SK-N-SH (cell line): ENCODE data around the gene CIPC. TPM values are rescaled to one million over a fixed set of nuclear protein-coding genes. Genes with fewer than 3 reads are reported as not detected.

Experiments used
- CTCF ChIA-PET: fragments of 300-600, 350-600 bp; formaldehyde crosslinking; extraction: SDS; loops from one replicate; lab custom pipeline; 2021; lab: Yijun Ruan, JAX
- POLR2A ChIA-PET: fragments of 350-600 bp; sonication (Branson Sonifier 250); formaldehyde crosslinking; extraction: SDS; loops from one replicate; lab custom pipeline; 2020; ENCODE audit warnings: antibody characterized with exemption, inconsistent platforms; lab: Yijun Ruan, JAX
- DNase-seq: peaks from one replicate; pipeline ENCODE4 v3.0.0; 2012
- H2AFZ ChIP-seq: fragments of 200-600 bp; sonication (generic); 2 replicates; pipeline ENCODE4 v1.8.1; 2016; ENCODE audit warnings: antibody characterized with exemption, mild to moderate bottlenecking, low read depth
- H3F3A ChIP-seq: fragments of 200-600 bp; sonication (generic); replicated peaks from 2 replicates; pipeline ENCODE3; 2016; ENCODE audit warnings: antibody characterized with exemption, mild to moderate bottlenecking; ENCODE audit not compliant: insufficient read depth
- H3K27ac ChIP-seq, 2 experiments: fragments of 200-500 bp in 1 of 2; fragments of 200-600 bp in 1 of 2; sonication (Bioruptor generic) in 1 of 2; sonication (generic), shearing (Covaris generic) in 1 of 2; 2 replicates each; pipeline versions ENCODE4 v1.5.1 to v1.6.1; 2014 to 2016; ENCODE audit warnings: low read depth in 2 of 2, inconsistent platforms in 1 of 2, low read length in 1 of 2, mild to moderate bottlenecking in 1 of 2, mixed read lengths in 1 of 2
- H3K27me3 ChIP-seq: fragments of 200-600 bp; sonication (generic), shearing (Covaris generic); 2 replicates; pipeline ENCODE4 v1.6.1; 2016; ENCODE audit warnings: mixed run types; ENCODE audit not compliant: insufficient read depth
- H3K36me3 ChIP-seq, 2 experiments: fragments of 200-500 bp in 1 of 2; fragments of 200-600 bp in 1 of 2; sonication (Bioruptor generic) in 1 of 2; sonication (generic) in 1 of 2; replicated peaks in 1 of 2; 2 replicates each; pipeline versions ENCODE3 to v1.5.1; 2014 to 2016; ENCODE audit warnings: low read length in 1 of 2, mild to moderate bottlenecking in 1 of 2; ENCODE audit not compliant: insufficient read depth in 2 of 2, control insufficient read depth in 1 of 2
- H3K4me1 ChIP-seq, 2 experiments: fragments of 200-500 bp in 1 of 2; fragments of 200-600 bp in 1 of 2; sonication (Bioruptor generic) in 1 of 2; sonication (generic), shearing (Covaris generic) in 1 of 2; 2 replicates each; pipeline versions ENCODE4 v1.5.1 to v1.6.1; 2014 to 2016; ENCODE audit warnings: low read depth in 1 of 2, low read length in 1 of 2, mixed run types in 1 of 2; ENCODE audit not compliant: insufficient read depth in 2 of 2, control insufficient read depth in 1 of 2
- H3K4me2 ChIP-seq: fragments of 200-600 bp; sonication (generic), shearing (Covaris generic); 2 replicates; pipeline ENCODE4 v1.6.1; 2017; ENCODE audit warnings: mixed run types
- H3K4me3 ChIP-seq, 2 experiments: fragments of 200-500 bp in 1 of 2; fragments of 200-600 bp in 1 of 2; sonication (Bioruptor generic) in 1 of 2; sonication (generic), shearing (Covaris generic) in 1 of 2; 2 replicates each; pipeline versions ENCODE4 v1.5.1 to v1.8.1; 2014 to 2016; ENCODE audit warnings: low read depth in 2 of 2, inconsistent platforms in 1 of 2, low read length in 1 of 2, mild to moderate bottlenecking in 1 of 2, mixed read lengths in 1 of 2, moderate library complexity in 1 of 2
- H3K79me2 ChIP-seq: fragments of 200-600 bp; sonication (generic); 2 replicates; pipeline ENCODE4 v1.8.1; 2017; ENCODE audit warnings: mild to moderate bottlenecking; ENCODE audit not compliant: insufficient read depth
- H3K9ac ChIP-seq: fragments of 200-600 bp; sonication (generic); 2 replicates; pipeline ENCODE4 v1.6.1; 2017; ENCODE audit warnings: mixed run types
- H3K9me2 ChIP-seq: fragments of 200-600 bp; sonication (generic); 2 replicates; pipeline ENCODE4 v1.6.1; 2017; ENCODE audit warnings: mixed run types
- H3K9me3 ChIP-seq: fragments of 200-600 bp; sonication (generic); 2 replicates; pipeline ENCODE4 v1.6.1; 2017; ENCODE audit warnings: mixed run types, mild to moderate bottlenecking, moderate library complexity
- H4K20me1 ChIP-seq: fragments of 200-600 bp; sonication (generic); 2 replicates; pipeline ENCODE4 v1.6.1; 2017; ENCODE audit warnings: mild to moderate bottlenecking, mixed run types; ENCODE audit not compliant: insufficient read depth
- FOSL2 ChIP-seq: IDR thresholded peaks from 2 replicates; pipeline ENCODE4 v1.4.0; 2012; ENCODE audit warnings: low read depth, mild to moderate bottlenecking, moderate library complexity, borderline replicate concordance
- FOXJ3 ChIP-seq: sonication (generic); formaldehyde crosslinking; IDR thresholded peaks from 2 replicates; pipeline ENCODE4 v1.5.1; 2020; ENCODE audit warnings: mild to moderate bottlenecking, missing genetic modification reagents
- MXI1 ChIP-seq: IDR thresholded peaks from 2 replicates; pipeline ENCODE4 v1.6.1; 2012; ENCODE audit warnings: mild to moderate bottlenecking, low read depth, low read length, improper control_type of control experiment
- NRF1 ChIP-seq: IDR thresholded peaks from 2 replicates; pipeline ENCODE4 v1.6.1; 2012; ENCODE audit warnings: low read depth, mild to moderate bottlenecking, low read length
- RAD21 ChIP-seq: IDR thresholded peaks from 2 replicates; pipeline ENCODE4 v1.6.1; 2012; ENCODE audit warnings: mild to moderate bottlenecking, low read length
- RCOR1 ChIP-seq: fragments of 150-350 bp; IDR thresholded peaks from 2 replicates; pipeline ENCODE4 v1.6.1; 2017; ENCODE audit warnings: antibody characterized with exemption, low read length
- RFX5 ChIP-seq: IDR thresholded peaks from 2 replicates; pipeline ENCODE4 v1.6.1; 2012; ENCODE audit warnings: mild to moderate bottlenecking, improper control_type of control experiment, low read length
- SMC3 ChIP-seq: IDR thresholded peaks from 2 replicates; pipeline ENCODE4 v1.6.1; 2012; ENCODE audit warnings: low read depth, low read length, improper control_type of control experiment
- TAF1 ChIP-seq: IDR thresholded peaks from 2 replicates; pipeline ENCODE4 v1.6.1; 2012; ENCODE audit warnings: low read depth, mild to moderate bottlenecking, low read length, moderate library complexity, borderline replicate concordance
- TEAD4 ChIP-seq: IDR thresholded peaks from 2 replicates; pipeline ENCODE4 v1.4.0; 2012; ENCODE audit warnings: mild to moderate bottlenecking, borderline replicate concordance; ENCODE audit not compliant: insufficient read depth
- WGBS: methylation state at CpG from one replicate; pipeline ENCODE4 v1.1.6; 2017; ENCODE audit warnings: low lambda C conversion rate; 5-methylcytosine and 5-hydroxymethylcytosine counted together
- polyA plus RNA-seq, 3 experiments: library from polyadenylated mRNA; depleted of rRNA; stranded (reverse); fragments of >200 nt; gene quantifications; 2 replicates each; pipeline ENCODE4 v1.2.3, GENCODE V29; 2012
- TF ChIP-seq, protein P1 (sequence below): fragments of 200-600 bp; sonication (generic); IDR thresholded peaks from 2 replicates; pipeline ENCODE4 v1.6.1; 2017; ENCODE audit warnings: antibody characterized with exemption, mild to moderate bottlenecking, moderate library complexity
- TF ChIP-seq, protein P2 (sequence below): IDR thresholded peaks from 2 replicates; pipeline ENCODE4 v1.4.0; 2012; ENCODE audit warnings: low read depth
- TF ChIP-seq, protein P3 (sequence below): IDR thresholded peaks from 2 replicates; pipeline ENCODE4 v1.4.0; 2012; ENCODE audit warnings: low read depth, borderline replicate concordance

CIPC gene
- polyA plus RNA-seq, 1 of the 3 experiments (the other 2 are of a cell fraction): 6.5 TPM

DNA sequence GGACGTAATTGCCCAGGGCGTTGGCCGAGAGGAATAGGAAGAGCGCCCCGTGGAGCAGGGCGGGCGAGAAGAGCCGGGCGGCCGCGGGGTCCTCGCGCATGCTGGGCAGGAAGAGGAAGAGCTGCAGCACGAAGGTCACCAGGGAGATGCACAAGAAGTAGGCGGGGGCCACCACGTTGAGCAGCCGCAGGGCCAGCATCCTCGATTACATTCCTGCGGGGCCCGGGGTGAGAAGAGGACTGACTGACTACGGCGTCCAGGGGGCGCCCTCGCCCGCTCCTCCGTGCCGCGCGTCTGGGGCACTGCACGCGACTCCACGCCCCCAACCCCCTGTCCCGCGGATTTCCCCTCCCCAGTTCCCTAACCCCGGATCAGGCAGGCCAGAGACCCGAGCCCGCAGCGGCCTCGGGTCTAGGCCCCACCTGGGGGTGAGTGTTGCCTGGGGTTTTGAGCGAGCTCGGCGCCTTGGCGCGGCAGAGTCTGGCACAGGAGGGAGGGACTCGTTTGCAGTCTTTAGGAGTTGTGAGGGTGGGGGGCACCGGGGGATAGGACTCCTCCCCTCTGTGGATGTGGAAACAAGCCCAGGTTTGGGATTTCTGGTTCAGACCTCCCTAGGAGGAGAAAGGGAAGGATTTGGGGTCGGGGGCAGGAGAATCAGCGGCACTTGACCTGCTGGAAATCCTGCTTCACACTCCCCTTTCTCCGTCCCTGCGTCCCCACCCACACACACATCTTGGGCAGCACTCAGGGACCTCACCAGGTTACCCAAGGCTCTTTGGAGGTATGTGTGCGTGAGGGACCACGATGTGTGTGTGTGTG, 41.7 kb downstream of the CIPC start:
- CTCF ChIA-PET: interaction anchor here (0.6 to 11.6 kb wide), 29 partner anchors 7 to 267 kb away, joined by 3 to 129 read pairs (median 4); partner anchors contain the start of genes GSTZ1 and POMT2
- Histone ChIP-seq H3K27ac (no peak overlapping the region), H3K9me2 (no peaks in the 10 kb centered on the region), H3K9me3 (no peaks in the 10 kb centered on the region), H3K9ac (no peak overlapping the region), H3K27me3 (peaks cover 40% of the 10 kb centered on the region), H3K4me3 (peak overlapping the region; percentile 50 to 62; a peak in 3 of 4 replicates), H3F3A (no peaks in the 10 kb centered on the region), H3K79me2 (no peaks in the 10 kb centered on the region), H3K36me3 (no peaks in the 10 kb centered on the region), H2AFZ (0 out of 2 replicates have a peak overlapping the region, but pooled peaks have one; percentile 6), H4K20me1 (no peaks in the 10 kb centered on the region), H3K4me1 (peaks cover 0 to 29% of the 10 kb centered on the region in 2 experiments; a peak in 3 of 4 replicates), H3K4me2 (peak overlapping the region; percentile 95)
- POLR2A ChIA-PET: no interaction called here
- DNase-seq: peak; percentile 90
- TF ChIP-seq RCOR1: no peak
- TF ChIP-seq RAD21: peak; percentile 54
- TF ChIP-seq MXI1: peak; percentile 26; the same call in 1 of the 2 replicates
- peak; percentile 45; the same call in 1 of the 2 replicates for TF ChIP-seq SMC3
- no peak for TF ChIP-seq FOXJ3 (CRISPR knock-in tag)
- TF ChIP-seq, protein P1, sequence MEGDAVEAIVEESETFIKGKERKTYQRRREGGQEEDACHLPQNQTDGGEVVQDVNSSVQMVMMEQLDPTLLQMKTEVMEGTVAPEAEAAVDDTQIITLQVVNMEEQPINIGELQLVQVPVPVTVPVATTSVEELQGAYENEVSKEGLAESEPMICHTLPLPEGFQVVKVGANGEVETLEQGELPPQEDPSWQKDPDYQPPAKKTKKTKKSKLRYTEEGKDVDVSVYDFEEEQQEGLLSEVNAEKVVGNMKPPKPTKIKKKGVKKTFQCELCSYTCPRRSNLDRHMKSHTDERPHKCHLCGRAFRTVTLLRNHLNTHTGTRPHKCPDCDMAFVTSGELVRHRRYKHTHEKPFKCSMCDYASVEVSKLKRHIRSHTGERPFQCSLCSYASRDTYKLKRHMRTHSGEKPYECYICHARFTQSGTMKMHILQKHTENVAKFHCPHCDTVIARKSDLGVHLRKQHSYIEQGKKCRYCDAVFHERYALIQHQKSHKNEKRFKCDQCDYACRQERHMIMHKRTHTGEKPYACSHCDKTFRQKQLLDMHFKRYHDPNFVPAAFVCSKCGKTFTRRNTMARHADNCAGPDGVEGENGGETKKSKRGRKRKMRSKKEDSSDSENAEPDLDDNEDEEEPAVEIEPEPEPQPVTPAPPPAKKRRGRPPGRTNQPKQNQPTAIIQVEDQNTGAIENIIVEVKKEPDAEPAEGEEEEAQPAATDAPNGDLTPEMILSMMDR: peak; percentile 63
- no peak for TF ChIP-seq TAF1
- 23% methylated on average over 52 of the region's 52 CpGs for WGBS

DNA sequence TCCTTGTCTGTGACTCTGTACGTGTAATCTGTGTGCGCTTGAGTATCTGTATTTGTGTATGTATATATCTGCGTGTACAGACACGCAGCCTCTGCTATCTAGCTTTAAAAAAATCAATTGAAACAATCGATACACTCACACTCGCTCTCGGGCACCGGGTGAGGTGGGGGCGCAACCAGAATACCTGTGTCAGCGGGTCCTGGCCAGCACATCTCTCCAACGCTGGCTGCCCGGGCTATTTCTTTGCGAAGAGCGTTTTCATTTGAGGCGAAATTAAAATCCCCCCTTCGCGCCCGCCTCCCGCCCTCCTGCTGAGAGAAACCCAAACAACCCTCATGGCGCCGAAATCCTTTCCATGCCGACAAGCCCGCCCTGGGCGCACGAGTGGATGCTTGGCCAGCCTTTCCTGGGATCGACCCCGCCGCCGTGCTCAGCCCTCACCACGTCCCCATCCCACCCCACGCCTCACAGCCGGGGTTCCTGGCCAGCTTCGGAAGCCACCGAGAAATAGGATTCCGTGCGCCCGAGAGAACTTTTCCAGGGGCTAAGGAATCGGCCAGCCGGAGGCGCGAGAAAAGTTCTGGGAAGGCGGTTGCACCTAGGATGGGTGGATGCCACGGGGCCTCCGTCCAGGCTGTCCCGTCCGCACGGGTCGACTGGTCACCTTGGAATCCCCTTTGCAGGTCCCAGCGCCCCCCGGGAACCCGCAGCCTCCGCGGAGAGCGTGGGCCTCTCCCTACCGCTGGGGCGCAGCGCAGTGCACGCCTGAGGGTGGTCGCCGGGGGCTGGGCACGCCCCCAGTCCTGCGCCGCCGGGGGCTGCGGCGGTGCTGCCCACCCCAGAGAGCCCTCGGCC, 42.5 kb downstream of the CIPC start:
- Histone ChIP-seq H3K36me3 (no peaks in the 10 kb centered on the region), H3K9me2 (no peaks in the 10 kb centered on the region), H4K20me1 (no peaks in the 10 kb centered on the region), H3K79me2 (no peaks in the 10 kb centered on the region), H3K27ac (no peak overlapping the region; a peak in 1 of 4 replicates)
- DNase-seq: no peak
- POLR2A ChIA-PET: no interaction called here
- 2% methylated on average over 42 of the region's 67 CpGs for WGBS
- TF ChIP-seq, protein P2, sequence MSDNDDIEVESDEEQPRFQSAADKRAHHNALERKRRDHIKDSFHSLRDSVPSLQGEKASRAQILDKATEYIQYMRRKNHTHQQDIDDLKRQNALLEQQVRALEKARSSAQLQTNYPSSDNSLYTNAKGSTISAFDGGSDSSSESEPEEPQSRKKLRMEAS: no peak
- TF ChIP-seq NRF1 (no peak), FOSL2 (no peak), RFX5 (no peak), TEAD4 (no peak), TAF1 (no peak)
- TF ChIP-seq, protein P3, sequence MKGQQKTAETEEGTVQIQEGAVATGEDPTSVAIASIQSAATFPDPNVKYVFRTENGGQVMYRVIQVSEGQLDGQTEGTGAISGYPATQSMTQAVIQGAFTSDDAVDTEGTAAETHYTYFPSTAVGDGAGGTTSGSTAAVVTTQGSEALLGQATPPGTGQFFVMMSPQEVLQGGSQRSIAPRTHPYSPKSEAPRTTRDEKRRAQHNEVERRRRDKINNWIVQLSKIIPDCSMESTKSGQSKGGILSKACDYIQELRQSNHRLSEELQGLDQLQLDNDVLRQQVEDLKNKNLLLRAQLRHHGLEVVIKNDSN: no peak
- TF ChIP-seq, all 33 proteins: peak for 0
- Histone ChIP-seq H3F3A (no peaks in the 10 kb centered on the region), H3K4me1 (peaks cover 0 to 29% of the 10 kb centered on the region in 2 experiments; a peak in 3 of 4 replicates), H3K4me3 (peak overlapping the region; percentile 50 to 62), H3K9me3 (no peaks in the 10 kb centered on the region), H3K9ac (no peak overlapping the region), H3K27me3 (peaks cover 42% of the 10 kb centered on the region), H3K4me2 (peak overlapping the region; percentile 95), H2AFZ (0 out of 2 replicates have a peak overlapping the region, but pooled peaks have one; percentile 6)
- CTCF ChIA-PET: interaction anchor here (0.6 to 11.6 kb wide), 33 partner anchors 8 to 268 kb away, joined by 3 to 129 read pairs (median 4); partner anchors contain the start of genes GSTZ1 and POMT2
